ENCODE data around the gene EXOC6B.

The EXOC6B gene

GRCh38 chr2:72142570-72143440 lies 683.0 kb downstream of the EXOC6B start:
- in situ Hi-C loops (cut with HindIII; ENCODE audit: low pct_unique_long_range_greater_than_20kb, low sequenced_read_pairs), result no loop called here
- DNase-seq (ENCODE audit: low read depth in 1 of 2, low spot score in 1 of 2), result no peak
- no peak for TF ChIP-seq JUND (IDR thresholded peaks at IDR 0.05; ENCODE audit: low read depth)

- no peak for DNase-seq (ENCODE audit: low read depth in 1 of 2, low spot score in 1 of 2)
- no peak for TF ChIP-seq JUND (IDR thresholded peaks at IDR 0.05; ENCODE audit: low read depth)
- in situ Hi-C loops (cut with HindIII; ENCODE audit: low pct_unique_long_range_greater_than_20kb, low sequenced_read_pairs), result no loop called here
These were observed 683.9 kb downstream of the EXOC6B start for GRCh38 chr2:72141881-72142451.

GRCh38 chr2:72141032-72141645 lies 684.7 kb downstream of the EXOC6B start:
- no peak for DNase-seq (ENCODE audit: low read depth in 1 of 2, low spot score in 1 of 2)
- in situ Hi-C loops (cut with HindIII; ENCODE audit: low pct_unique_long_range_greater_than_20kb, low sequenced_read_pairs), result no loop called here
- TF ChIP-seq JUND (IDR thresholded peaks at IDR 0.05; ENCODE audit: low read depth), result no peak

- no peak for DNase-seq (ENCODE audit: low read depth in 1 of 2, low spot score in 1 of 2)
- in situ Hi-C loops (cut with HindIII; ENCODE audit: low pct_unique_long_range_greater_than_20kb, low sequenced_read_pairs), result no loop called here
- TF ChIP-seq JUND (IDR thresholded peaks at IDR 0.05; ENCODE audit: low read depth), result no peak
These were observed 685.2 kb downstream of the EXOC6B start for GRCh38 chr2:72140621-72140960.

GRCh38 chr2:72139874-72140620 lies 685.8 kb downstream of the EXOC6B start:
- in situ Hi-C loops (cut with HindIII; ENCODE audit: low pct_unique_long_range_greater_than_20kb, low sequenced_read_pairs), result no loop called here
- DNase-seq (ENCODE audit: low read depth in 1 of 2, low spot score in 1 of 2), result no peak
- TF ChIP-seq JUND (IDR thresholded peaks at IDR 0.05; ENCODE audit: low read depth), result no peak

GRCh38 chr2:72139471-72139873 lies 686.4 kb downstream of the EXOC6B start:
- in situ Hi-C loops (cut with HindIII; ENCODE audit: low pct_unique_long_range_greater_than_20kb, low sequenced_read_pairs), result no loop called here
- DNase-seq (ENCODE audit: low read depth in 1 of 2, low spot score in 1 of 2), result no peak

GRCh38 chr2:72138921-72139381 lies 686.9 kb downstream of the EXOC6B start:
- TF ChIP-seq JUND (IDR thresholded peaks at IDR 0.05; ENCODE audit: low read depth), result no peak
- in situ Hi-C loops (cut with HindIII; ENCODE audit: low pct_unique_long_range_greater_than_20kb, low sequenced_read_pairs), result no loop called here
- no peak for DNase-seq (ENCODE audit: low read depth in 1 of 2, low spot score in 1 of 2)

More at GRCh38 chr2:72139471-72139873, 686.4 kb downstream of the EXOC6B start:
- no peak for TF ChIP-seq JUND (IDR thresholded peaks at IDR 0.05; ENCODE audit: low read depth)

- in situ Hi-C loops (cut with HindIII; ENCODE audit: low pct_unique_long_range_greater_than_20kb, low sequenced_read_pairs), result no loop called here
- no peak for DNase-seq (ENCODE audit: low read depth in 1 of 2, low spot score in 1 of 2)
- no peak for TF ChIP-seq JUND (IDR thresholded peaks at IDR 0.05; ENCODE audit: low read depth)
These were observed 687.6 kb downstream of the EXOC6B start for GRCh38 chr2:72138011-72138881.

GRCh38 chr2:72137498-72138010 lies 688.3 kb downstream of the EXOC6B start:
- TF ChIP-seq JUND (IDR thresholded peaks at IDR 0.05; ENCODE audit: low read depth), result no peak
- peak; percentile 55 to 78 for DNase-seq (ENCODE audit: low read depth in 1 of 2, low spot score in 1 of 2)
- in situ Hi-C loops (cut with HindIII; ENCODE audit: low pct_unique_long_range_greater_than_20kb, low sequenced_read_pairs), result no loop called here

GRCh38 chr2:72136933-72137497 lies 688.8 kb downstream of the EXOC6B start:
- no peak for DNase-seq (ENCODE audit: low read depth in 1 of 2, low spot score in 1 of 2)
- in situ Hi-C loops (cut with HindIII; ENCODE audit: low pct_unique_long_range_greater_than_20kb, low sequenced_read_pairs), result no loop called here
- TF ChIP-seq JUND (IDR thresholded peaks at IDR 0.05; ENCODE audit: low read depth), result no peak

GRCh38 chr2:72136331-72136730 lies 689.5 kb downstream of the EXOC6B start:
- no peak for TF ChIP-seq JUND (IDR thresholded peaks at IDR 0.05; ENCODE audit: low read depth)
- DNase-seq (ENCODE audit: low read depth in 1 of 2, low spot score in 1 of 2), result no peak
- in situ Hi-C loops (cut with HindIII; ENCODE audit: low pct_unique_long_range_greater_than_20kb, low sequenced_read_pairs), result no loop called here

Data from T47D (cell line).